ENCODE results near the gene GPAM.
"Not testable (repeated sequence)": the region's sequence is repeated elsewhere in the genome, so short reads cannot be mapped to it uniquely, and the experiment has no call there.

The GPAM gene

DNA sequence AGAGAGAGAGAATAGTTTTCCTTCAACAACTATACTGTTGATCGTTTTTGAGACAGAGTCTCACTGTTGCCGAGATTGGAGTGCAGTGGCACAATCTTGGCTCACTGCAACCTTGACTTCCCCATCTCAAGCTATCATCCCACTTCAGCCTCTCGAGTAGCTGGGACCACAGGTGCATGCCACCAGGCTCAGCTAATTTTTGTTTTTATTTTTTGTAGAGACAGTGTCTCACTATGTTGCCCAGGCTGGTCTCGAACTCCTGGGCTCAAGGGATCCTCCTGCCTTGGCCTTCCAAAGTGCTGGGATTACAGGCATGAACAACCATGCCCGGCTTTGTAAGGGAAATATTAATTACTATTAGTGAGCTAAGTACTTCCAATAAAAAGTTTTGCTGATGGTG lies 16.7 kb upstream of the GPAM start:
- 88% methylated on average over 5 of the region's 5 CpGs for WGBS

GRCh38 chr10:112197662-112198061 lies 14.1 kb upstream of the GPAM start:
- H3K4me1 ChIP-seq (ENCODE audit: insufficient read depth, low read length); H3K9me3 ChIP-seq (ENCODE audit: insufficient read depth, low read depth, low read length); H3K4me3 ChIP-seq (ENCODE audit: low read length); H3K9ac ChIP-seq (ENCODE audit: low read depth, low read length); H3K27ac ChIP-seq (ENCODE audit: low read depth, low read length); H3K36me3 ChIP-seq (ENCODE audit: insufficient read depth, low read length); H3K27me3 ChIP-seq (ENCODE audit: insufficient read depth, low read length): not testable (repeated sequence)
- no CpG with 5 or more reads among the region's 2 CpGs for WGBS

More for the DNA sequence above, 16.7 kb upstream of the GPAM start:
- H3K4me1 ChIP-seq (ENCODE audit: insufficient read depth, low read length); H3K4me3 ChIP-seq (ENCODE audit: low read length); H3K36me3 ChIP-seq (ENCODE audit: insufficient read depth, low read length); H3K27ac ChIP-seq (ENCODE audit: low read depth, low read length); H3K9me3 ChIP-seq (ENCODE audit: insufficient read depth, low read depth, low read length); H3K9ac ChIP-seq (ENCODE audit: low read depth, low read length); H3K27me3 ChIP-seq (ENCODE audit: insufficient read depth, low read length): not testable (repeated sequence)

DNA sequence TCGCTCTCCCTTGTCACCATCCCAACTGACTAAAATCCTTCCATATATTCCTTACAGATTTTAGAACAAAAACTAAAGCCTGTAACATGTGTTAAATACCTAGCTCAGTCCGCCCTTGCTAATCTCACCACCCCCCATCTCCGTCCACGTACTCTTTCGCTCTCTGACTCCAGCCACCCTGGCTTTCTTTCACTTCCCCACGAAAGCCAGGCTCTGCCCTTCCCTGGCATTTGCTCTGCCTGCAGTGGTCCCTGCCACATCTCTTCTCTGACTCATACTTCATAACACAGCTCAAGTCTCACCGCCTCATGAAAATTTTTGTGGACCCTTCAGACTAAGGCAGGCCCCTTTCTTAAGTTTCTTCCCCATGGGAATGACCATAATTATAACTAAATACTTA lies 11.7 kb upstream of the GPAM start:
- no peaks in the 10 kb centered on the region for H3K9me3 ChIP-seq (ENCODE audit: insufficient read depth, low read depth, low read length)
- H3K9ac ChIP-seq (ENCODE audit: low read depth, low read length): no peak overlapping the region
- H3K4me1 ChIP-seq (ENCODE audit: insufficient read depth, low read length): no peaks in the 10 kb centered on the region
- H3K27me3 ChIP-seq (ENCODE audit: insufficient read depth, low read length): peaks cover 4% of the 10 kb centered on the region; the same call in 1 of the 2 replicates
- H3K4me3 ChIP-seq (ENCODE audit: low read length): no peak overlapping the region
- WGBS: 84% methylated on average over 7 of the region's 7 CpGs
- no peaks in the 10 kb centered on the region for H3K36me3 ChIP-seq (ENCODE audit: insufficient read depth, low read length)
- H3K27ac ChIP-seq (ENCODE audit: low read depth, low read length): no peak overlapping the region

GRCh38 chr10:112191791-112192190 lies 8.2 kb upstream of the GPAM start:
- no peak overlapping the region for H3K4me3 ChIP-seq (ENCODE audit: low read length)
- H3K36me3 ChIP-seq (ENCODE audit: insufficient read depth, low read length): no peaks in the 10 kb centered on the region
- H3K27me3 ChIP-seq (ENCODE audit: insufficient read depth, low read length): peaks cover 4% of the 10 kb centered on the region; the same call in 1 of the 2 replicates
- no peak overlapping the region for H3K9ac ChIP-seq (ENCODE audit: low read depth, low read length)
- no peaks in the 10 kb centered on the region for H3K9me3 ChIP-seq (ENCODE audit: insufficient read depth, low read depth, low read length)
- H3K27ac ChIP-seq (ENCODE audit: low read depth, low read length): no peak overlapping the region
- 89% methylated on average over 6 of the region's 6 CpGs for WGBS
- no peaks in the 10 kb centered on the region for H3K4me1 ChIP-seq (ENCODE audit: insufficient read depth, low read length)

GRCh38 chr10:112191041-112191590 lies 7.6 kb upstream of the GPAM start:
- H3K4me3 ChIP-seq (ENCODE audit: low read length): no peak overlapping the region
- no peak overlapping the region for H3K9ac ChIP-seq (ENCODE audit: low read depth, low read length)
- H3K27me3 ChIP-seq (ENCODE audit: insufficient read depth, low read length): peaks cover 4% of the 10 kb centered on the region; the same call in 1 of the 2 replicates
- H3K4me1 ChIP-seq (ENCODE audit: insufficient read depth, low read length): no peaks in the 10 kb centered on the region
- H3K36me3 ChIP-seq (ENCODE audit: insufficient read depth, low read length): no peaks in the 10 kb centered on the region
- no peak overlapping the region for H3K27ac ChIP-seq (ENCODE audit: low read depth, low read length)
- H3K9me3 ChIP-seq (ENCODE audit: insufficient read depth, low read depth, low read length): no peaks in the 10 kb centered on the region
- 82% methylated on average over 4 of the region's 4 CpGs for WGBS

- Histone ChIP-seq H3K9me3 (ENCODE audit: insufficient read depth, low read depth, low read length) (peaks cover 4% of the 10 kb centered on the region; the same call in 1 of the 2 replicates), H3K27me3 (ENCODE audit: insufficient read depth, low read length) (peaks cover 4% of the 10 kb centered on the region; the same call in 1 of the 2 replicates), H3K9ac (ENCODE audit: low read depth, low read length) (no peak overlapping the region), H3K4me3 (ENCODE audit: low read length) (no peak overlapping the region), H3K36me3 (ENCODE audit: insufficient read depth, low read length) (no peaks in the 10 kb centered on the region), H3K4me1 (ENCODE audit: insufficient read depth, low read length) (no peaks in the 10 kb centered on the region), H3K27ac (ENCODE audit: low read depth, low read length) (no peak overlapping the region)
- 86% methylated on average over 5 of the region's 5 CpGs for WGBS
Observed at GRCh38 chr10:112189465-112189864, 5.9 kb upstream of the GPAM start.

- WGBS: 50% methylated on average over 2 of the region's 2 CpGs
Observed at GRCh38 chr10:112187527-112187926, 4.0 kb upstream of the GPAM start.

DNA sequence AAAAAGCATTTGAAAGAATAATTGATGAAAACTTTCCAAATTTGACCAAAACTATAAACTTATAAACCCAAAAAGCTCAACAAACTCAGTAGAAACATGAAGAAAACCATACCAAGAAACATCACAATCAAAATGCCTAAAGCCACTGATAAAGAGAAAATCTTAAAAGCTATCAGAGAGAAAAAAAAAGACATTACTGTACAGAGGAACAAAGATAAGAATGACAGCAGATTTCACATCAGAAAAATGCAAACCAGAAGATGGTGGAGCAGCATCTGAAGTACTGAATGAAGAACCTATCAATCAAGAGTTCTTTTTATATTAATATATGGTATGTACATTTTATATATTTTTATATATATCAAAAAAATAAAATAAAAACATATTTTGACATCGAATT lies 2.4 kb upstream of the GPAM start:
- Histone ChIP-seq H3K4me3 (ENCODE audit: low read length) (no peak overlapping the region), H3K4me1 (ENCODE audit: insufficient read depth, low read length) (0 out of 2 replicates have a peak, but pooled peaks cover 2% of the 10 kb centered on the region), H3K27ac (ENCODE audit: low read depth, low read length) (no peak overlapping the region), H3K36me3 (ENCODE audit: insufficient read depth, low read length) (peaks cover 10% of the 10 kb centered on the region), H3K9me3 (ENCODE audit: insufficient read depth, low read depth, low read length) (peaks cover 4% of the 10 kb centered on the region; the same call in 1 of the 2 replicates), H3K27me3 (ENCODE audit: insufficient read depth, low read length) (no peaks in the 10 kb centered on the region), H3K9ac (ENCODE audit: low read depth, low read length) (no peak overlapping the region)
- WGBS: 92% methylated on average over 1 of the region's 1 CpG

More at GRCh38 chr10:112187527-112187926, 4.0 kb upstream of the GPAM start:
- Histone ChIP-seq H3K4me1 (ENCODE audit: insufficient read depth, low read length) (0 out of 2 replicates have a peak, but pooled peaks cover 2% of the 10 kb centered on the region), H3K9me3 (ENCODE audit: insufficient read depth, low read depth, low read length) (peaks cover 4% of the 10 kb centered on the region; the same call in 1 of the 2 replicates), H3K27ac (ENCODE audit: low read depth, low read length) (no peak overlapping the region), H3K27me3 (ENCODE audit: insufficient read depth, low read length) (no peaks in the 10 kb centered on the region), H3K4me3 (ENCODE audit: low read length) (no peak overlapping the region), H3K9ac (ENCODE audit: low read depth, low read length) (no peak overlapping the region), H3K36me3 (ENCODE audit: insufficient read depth, low read length) (no peaks in the 10 kb centered on the region)

DNA sequence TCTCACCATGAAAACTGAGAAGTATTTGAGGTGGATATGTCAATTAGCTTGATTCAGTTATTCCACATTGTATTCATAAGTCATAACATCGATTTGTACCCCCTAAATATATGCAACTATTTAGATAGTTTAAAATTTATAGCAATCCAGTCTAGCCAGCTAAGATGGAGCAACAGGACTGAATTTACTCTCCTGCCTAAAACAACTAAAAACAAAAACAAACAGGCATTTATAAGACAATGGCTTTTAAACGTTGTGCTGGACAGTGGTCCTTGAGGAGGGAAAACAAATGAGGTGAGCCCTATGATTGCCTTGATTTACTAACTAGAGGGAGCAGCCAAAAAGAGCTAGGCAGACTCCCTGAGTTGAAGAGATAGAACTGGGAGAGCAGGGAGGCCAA lies 814 bp upstream of the GPAM start:
- Histone ChIP-seq H3K9ac (ENCODE audit: low read depth, low read length) (peak overlapping the region; percentile 90; the same call in 1 of the 2 replicates), H3K27ac (ENCODE audit: low read depth, low read length) (no peak overlapping the region), H3K9me3 (ENCODE audit: insufficient read depth, low read depth, low read length) (peaks cover 4% of the 10 kb centered on the region; the same call in 1 of the 2 replicates), H3K4me1 (ENCODE audit: insufficient read depth, low read length) (0 out of 2 replicates have a peak, but pooled peaks cover 2% of the 10 kb centered on the region), H3K4me3 (ENCODE audit: low read length) (peak overlapping the region; percentile 87), H3K36me3 (ENCODE audit: insufficient read depth, low read length) (peaks cover 25% of the 10 kb centered on the region), H3K27me3 (ENCODE audit: insufficient read depth, low read length) (no peaks in the 10 kb centered on the region)
- 3% methylated on average over 1 of the region's 2 CpGs for WGBS

DNA sequence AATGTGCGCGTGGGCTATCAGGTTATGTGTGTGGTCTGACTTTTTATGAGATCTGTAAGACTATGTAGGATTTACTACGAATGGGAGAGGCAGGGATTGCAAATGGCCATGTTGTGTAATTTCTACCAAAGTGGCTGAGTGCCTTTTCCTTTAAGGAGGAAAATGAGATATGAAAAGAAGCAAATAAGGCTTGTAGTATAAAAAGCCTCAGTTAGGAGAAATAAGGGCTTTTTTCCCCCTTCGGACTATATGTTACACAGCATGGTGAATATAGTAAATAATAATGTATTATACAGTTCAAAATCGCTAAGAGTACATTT lies 447 bp upstream of the GPAM start:
- Histone ChIP-seq H3K27ac (ENCODE audit: low read depth, low read length) (peak overlapping the region; percentile 34; the same call in 1 of the 2 replicates), H3K27me3 (ENCODE audit: insufficient read depth, low read length) (no peaks in the 10 kb centered on the region), H3K4me1 (ENCODE audit: insufficient read depth, low read length) (0 out of 2 replicates have a peak, but pooled peaks cover 2% of the 10 kb centered on the region), H3K9me3 (ENCODE audit: insufficient read depth, low read depth, low read length) (peaks cover 4% of the 10 kb centered on the region; the same call in 1 of the 2 replicates), H3K9ac (ENCODE audit: low read depth, low read length) (peak overlapping the region; percentile 90), H3K36me3 (ENCODE audit: insufficient read depth, low read length) (peaks cover 29% of the 10 kb centered on the region), H3K4me3 (ENCODE audit: low read length) (peak overlapping the region; percentile 87)
- WGBS: 5% methylated on average over 3 of the region's 5 CpGs

- Histone ChIP-seq H3K27me3 (ENCODE audit: insufficient read depth, low read length) (no peaks in the 10 kb centered on the region), H3K27ac (ENCODE audit: low read depth, low read length) (peak overlapping the region; percentile 26; the same call in 1 of the 2 replicates), H3K4me3 (ENCODE audit: low read length) (peak overlapping the region; percentile 87), H3K36me3 (ENCODE audit: insufficient read depth, low read length) (peaks cover 37% of the 10 kb centered on the region), H3K9ac (ENCODE audit: low read depth, low read length) (peak overlapping the region; percentile 90), H3K4me1 (ENCODE audit: insufficient read depth, low read length) (0 out of 2 replicates have a peak, but pooled peaks cover 2% of the 10 kb centered on the region), H3K9me3 (ENCODE audit: insufficient read depth, low read depth, low read length) (peaks cover 4% of the 10 kb centered on the region; the same call in 1 of the 2 replicates)
- whole genome bisulfite sequencing: 48% methylated on average over 10 of the region's 10 CpGs
Observed at GRCh38 chr10:112182784-112183328, 709 bp downstream of the GPAM start.

Data from HUES64 (cell line).